ENCODE data around the gene NOD2. TPM values are rescaled to one million over a fixed set of nuclear protein-coding genes. Genes with fewer than 3 reads are reported as not detected.

The NOD2 gene
- total RNA-seq, 1 donor from 2014 or later = 0.12 TPM

GRCh38 chr16:50708373-50709060, 15.1 kb downstream of the NOD2 start:
- no peak overlapping the region for H3K4me3 ChIP-seq (ENCODE audit: low read depth, low read length)
- no peak for DNase-seq (ENCODE audit: low read depth)
- no peak for TF ChIP-seq CTCF (conservative IDR thresholded peaks at IDR 0.05; ENCODE audit: low read depth, low read length)

- no peak for TF ChIP-seq CTCF (conservative IDR thresholded peaks at IDR 0.05; ENCODE audit: low read depth, low read length)
- no peak overlapping the region for H3K4me3 ChIP-seq (ENCODE audit: low read depth, low read length)
- DNase-seq (ENCODE audit: low read depth) = no peak
These were observed 15.8 kb downstream of the NOD2 start for GRCh38 chr16:50709061-50709684.

- no peak for TF ChIP-seq CTCF (conservative IDR thresholded peaks at IDR 0.05; ENCODE audit: low read depth, low read length)
- H3K4me3 ChIP-seq (ENCODE audit: low read depth, low read length) = no peak overlapping the region
- no peak for DNase-seq (ENCODE audit: low read depth)
These were observed 16.6 kb downstream of the NOD2 start for GRCh38 chr16:50709980-50710379.

GRCh38 chr16:50711040-50711439, 17.6 kb downstream of the NOD2 start:
- TF ChIP-seq CTCF (conservative IDR thresholded peaks at IDR 0.05; ENCODE audit: low read depth, low read length) = no peak
- no peak for DNase-seq (ENCODE audit: low read depth)
- no peak overlapping the region for H3K4me3 ChIP-seq (ENCODE audit: low read depth, low read length)

DNA sequence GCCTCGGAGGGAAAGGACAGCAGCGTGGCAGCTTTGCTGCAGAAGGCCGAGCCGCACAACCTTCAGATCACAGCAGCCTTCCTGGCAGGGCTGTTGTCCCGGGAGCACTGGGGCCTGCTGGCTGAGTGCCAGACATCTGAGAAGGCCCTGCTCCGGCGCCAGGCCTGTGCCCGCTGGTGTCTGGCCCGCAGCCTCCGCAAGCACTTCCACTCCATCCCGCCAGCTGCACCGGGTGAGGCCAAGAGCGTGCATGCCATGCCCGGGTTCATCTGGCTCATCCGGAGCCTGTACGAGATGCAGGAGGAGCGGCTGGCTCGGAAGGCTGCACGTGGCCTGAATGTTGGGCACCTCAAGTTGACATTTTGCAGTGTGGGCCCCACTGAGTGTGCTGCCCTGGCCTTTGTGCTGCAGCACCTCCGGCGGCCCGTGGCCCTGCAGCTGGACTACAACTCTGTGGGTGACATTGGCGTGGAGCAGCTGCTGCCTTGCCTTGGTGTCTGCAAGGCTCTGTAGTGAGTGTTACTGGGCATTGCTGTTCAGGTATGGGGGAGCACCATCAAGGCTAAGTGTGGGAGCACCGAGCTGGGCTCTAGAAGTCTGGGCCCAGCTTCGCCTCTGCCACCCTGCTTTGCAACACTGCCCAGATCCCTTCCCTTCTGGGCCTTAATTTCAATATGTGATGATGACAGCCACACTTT, 18.6 kb downstream of the NOD2 start:
- DNase-seq (ENCODE audit: low read depth) = no peak
- no peak for TF ChIP-seq CTCF (conservative IDR thresholded peaks at IDR 0.05; ENCODE audit: low read depth, low read length)
- no peak overlapping the region for H3K4me3 ChIP-seq (ENCODE audit: low read depth, low read length)

DNA sequence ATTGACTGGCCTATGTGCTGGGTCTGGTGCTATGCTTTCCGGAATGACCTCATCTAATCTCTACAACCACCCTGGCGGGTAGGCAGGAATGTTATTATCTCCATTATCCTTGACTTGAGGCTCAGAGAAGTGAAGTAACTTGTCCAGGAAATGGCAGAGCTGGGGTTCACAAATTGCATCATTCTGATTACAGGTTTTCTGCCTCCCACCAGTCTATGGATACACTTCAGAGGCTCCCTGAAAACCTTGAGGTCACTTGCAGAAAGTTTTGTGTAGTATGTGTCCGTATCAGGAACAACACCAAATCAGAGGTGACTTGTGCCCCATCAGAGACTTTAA, 19.1 kb downstream of the NOD2 start:
- no peak for TF ChIP-seq CTCF (conservative IDR thresholded peaks at IDR 0.05; ENCODE audit: low read depth, low read length)
- no peak overlapping the region for H3K4me3 ChIP-seq (ENCODE audit: low read depth, low read length)
- DNase-seq (ENCODE audit: low read depth) = no peak
